Peyer's patch (tissue), 4 donors: ENCODE measurements around the gene SYS1.

Source experiments
- POLR2A ChIP-seq, 2 donors: fragments of 450-650 bp; IDR thresholded peaks; one replicate each; pipeline ENCODE4 v1.5.1; 2017; ENCODE audit warnings: antibody characterized with exemption in 2 of 2, mild to moderate bottlenecking in 2 of 2, moderate library complexity in 2 of 2
- TF ChIP-seq, protein P1 (sequence below), 6 experiments: fragments of 450-650 bp in 4 of 6; fragments of 200-600 bp in 2 of 6; sonication (generic) in 1 of 6; IDR thresholded peaks; one replicate each; pipeline ENCODE4 v1.5.1; 2017 to 2019; ENCODE audit warnings: antibody characterized with exemption in 6 of 6, mild to moderate bottlenecking in 3 of 6, moderate library complexity in 1 of 6

DNA sequence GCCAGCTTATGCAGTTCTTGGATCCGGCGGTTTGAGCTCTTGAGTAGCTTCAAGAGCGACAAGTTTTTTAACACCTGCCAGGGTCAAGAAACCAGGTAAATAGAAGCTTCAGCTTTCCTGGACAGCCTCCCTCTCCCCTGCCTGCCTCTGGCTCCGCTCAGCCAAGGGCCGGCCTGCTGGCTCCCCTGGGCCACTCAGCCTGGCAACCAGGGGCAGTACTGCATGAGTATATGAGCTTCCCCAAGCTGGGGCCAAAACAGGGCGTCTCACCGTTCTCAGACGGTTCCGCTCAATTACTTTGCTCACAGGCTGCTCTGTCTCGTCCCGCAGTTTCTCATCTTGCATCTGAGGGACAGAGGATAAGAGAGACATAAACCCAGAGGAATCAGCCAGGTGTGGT, 14.3 kb downstream of the SYS1 start:
- TF ChIP-seq, protein P1, sequence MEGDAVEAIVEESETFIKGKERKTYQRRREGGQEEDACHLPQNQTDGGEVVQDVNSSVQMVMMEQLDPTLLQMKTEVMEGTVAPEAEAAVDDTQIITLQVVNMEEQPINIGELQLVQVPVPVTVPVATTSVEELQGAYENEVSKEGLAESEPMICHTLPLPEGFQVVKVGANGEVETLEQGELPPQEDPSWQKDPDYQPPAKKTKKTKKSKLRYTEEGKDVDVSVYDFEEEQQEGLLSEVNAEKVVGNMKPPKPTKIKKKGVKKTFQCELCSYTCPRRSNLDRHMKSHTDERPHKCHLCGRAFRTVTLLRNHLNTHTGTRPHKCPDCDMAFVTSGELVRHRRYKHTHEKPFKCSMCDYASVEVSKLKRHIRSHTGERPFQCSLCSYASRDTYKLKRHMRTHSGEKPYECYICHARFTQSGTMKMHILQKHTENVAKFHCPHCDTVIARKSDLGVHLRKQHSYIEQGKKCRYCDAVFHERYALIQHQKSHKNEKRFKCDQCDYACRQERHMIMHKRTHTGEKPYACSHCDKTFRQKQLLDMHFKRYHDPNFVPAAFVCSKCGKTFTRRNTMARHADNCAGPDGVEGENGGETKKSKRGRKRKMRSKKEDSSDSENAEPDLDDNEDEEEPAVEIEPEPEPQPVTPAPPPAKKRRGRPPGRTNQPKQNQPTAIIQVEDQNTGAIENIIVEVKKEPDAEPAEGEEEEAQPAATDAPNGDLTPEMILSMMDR (IDR thresholded peaks at IDR 0.05) = no peak
- TF ChIP-seq POLR2A (IDR thresholded peaks at IDR 0.05) = no peak
